H54 (cell line): ENCODE measurements around the gene PRUNE2.
A peak's percentile ranks its signal among the peaks of the same experiment; 100 is the strongest.

ENCODE experiments used
- DNase-seq: peaks from one replicate; pipeline ENCODE4 v3.0.0; 2011; ENCODE audit warnings: low spot score, mixed read lengths; ENCODE audit not compliant: insufficient read length
- FAIRE-seq: peaks from 3 replicates; lab custom pipeline; 2011; peaks lifted over from hg19 to GRCh38; lab: Jason Lieb, UNC
- POLR2A ChIP-seq: IDR thresholded peaks from 2 replicates; pipeline ENCODE4 v1.6.1; 2011; ENCODE audit warnings: low read depth, mild to moderate bottlenecking, low read length

Gene PRUNE2

DNA sequence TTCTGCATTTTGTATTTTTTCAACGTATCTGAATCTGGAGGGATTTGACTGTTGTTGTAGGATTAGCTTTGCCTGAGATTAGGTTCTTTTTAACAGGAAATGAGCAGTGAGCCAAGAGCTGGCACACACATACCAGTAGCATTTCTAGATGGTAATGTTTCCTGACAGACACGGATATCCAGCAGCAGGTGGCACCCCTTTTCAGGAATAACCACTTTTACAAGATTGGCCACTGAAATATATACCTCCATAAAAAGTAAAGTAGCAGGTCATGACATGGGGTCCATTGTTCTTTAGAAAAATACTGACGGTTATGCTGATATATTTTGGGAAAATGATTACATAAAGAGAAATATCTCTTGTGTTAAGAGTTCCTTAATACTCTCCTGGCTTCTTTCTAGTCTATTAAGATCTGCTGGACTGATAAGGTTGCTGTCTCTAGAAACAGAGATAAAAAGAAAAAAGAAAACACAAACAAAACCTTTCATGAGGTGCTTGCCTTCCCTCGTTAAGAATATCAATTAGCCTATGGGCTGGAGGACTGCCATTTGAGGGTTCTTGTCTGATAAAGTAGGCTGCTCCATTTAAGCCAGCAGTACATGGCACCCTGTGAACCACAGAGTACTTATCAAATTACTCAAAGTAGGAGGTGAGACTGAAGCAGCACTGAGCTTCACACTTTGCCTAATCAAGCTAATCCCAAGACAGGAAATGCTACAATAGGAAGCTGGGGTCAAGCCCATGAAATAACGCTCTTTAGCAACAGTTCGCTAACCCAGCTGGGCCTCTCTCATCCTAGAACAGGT, 243.2 kb downstream of the PRUNE2 start:
- FAIRE-seq = peak; percentile 53
- no peak for DNase-seq
- no peak for TF ChIP-seq POLR2A

DNA sequence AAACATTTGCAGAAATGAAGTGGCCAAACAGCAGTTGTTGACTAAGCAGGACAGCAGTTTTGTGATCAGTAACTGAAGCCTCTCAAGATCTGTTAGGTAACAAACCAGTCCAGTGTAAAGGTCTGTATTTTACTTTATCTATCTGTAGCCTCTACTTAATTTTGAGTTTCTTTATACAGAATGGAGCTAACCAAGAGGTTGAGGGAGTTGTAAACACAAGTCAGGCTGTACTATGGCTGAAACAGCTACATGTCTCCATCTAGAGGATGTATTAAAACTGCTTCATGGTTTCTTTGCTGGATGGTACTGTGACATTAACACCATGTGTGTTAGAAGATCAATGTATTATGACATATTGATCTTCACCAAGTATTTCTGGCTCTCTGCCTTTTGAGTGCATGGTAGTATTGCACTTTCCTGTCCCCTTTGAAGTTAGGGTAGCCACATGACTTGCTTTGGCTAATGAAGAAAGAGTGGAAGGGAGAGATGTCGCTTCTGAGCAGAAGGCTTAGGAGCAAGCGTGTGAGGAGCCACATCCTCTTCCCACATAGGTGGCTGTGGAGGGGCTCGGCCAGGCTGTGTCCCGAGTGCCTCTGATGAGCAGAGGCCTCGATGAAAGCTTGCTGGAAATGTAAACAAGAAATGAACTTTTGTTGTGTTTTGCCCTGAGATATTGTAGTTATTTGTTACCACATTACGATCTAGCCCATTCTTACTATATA, 247.2 kb downstream of the PRUNE2 start:
- DNase-seq (no peak), FAIRE-seq (peak; percentile 98)
- no peak for TF ChIP-seq POLR2A

DNA sequence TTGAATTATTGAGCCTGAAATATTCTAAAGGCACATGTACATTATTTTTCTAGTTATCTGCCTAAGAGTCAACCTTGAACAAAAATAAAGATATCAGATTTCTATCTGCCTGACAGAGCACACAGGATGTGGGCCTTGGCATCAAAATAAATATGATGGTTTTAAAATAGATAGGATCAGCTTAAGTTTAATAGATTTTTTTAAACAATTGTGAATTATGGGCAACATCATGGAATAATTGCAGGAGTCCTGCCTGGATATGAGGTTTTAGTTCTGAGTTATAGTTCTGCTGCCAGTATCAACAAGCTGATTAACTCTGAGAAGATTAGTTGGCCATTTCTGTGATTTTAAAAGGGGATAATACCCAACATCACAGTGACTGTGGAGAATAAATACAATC, 248.6 kb downstream of the PRUNE2 start:
- DNase-seq (no peak), FAIRE-seq (peak; percentile 72)
- no peak for TF ChIP-seq POLR2A

DNA sequence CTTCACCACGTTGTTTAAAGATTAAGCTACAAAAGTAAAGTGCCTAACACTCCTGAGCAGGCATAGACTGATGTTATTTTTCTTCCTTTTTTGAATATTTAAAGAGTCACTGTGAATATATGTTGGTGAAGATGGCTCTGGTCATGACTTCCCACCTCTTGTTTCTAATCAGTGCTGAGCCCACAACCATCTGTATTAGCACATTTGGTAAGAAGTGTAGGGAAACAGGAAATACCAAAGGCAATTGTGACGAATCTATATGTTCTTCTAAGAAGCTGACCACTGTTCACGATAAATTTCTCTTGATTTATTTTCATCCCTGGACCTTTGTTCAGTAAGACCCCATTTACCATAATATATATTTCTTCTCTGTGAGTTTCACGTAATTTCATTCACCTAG, 249.9 kb downstream of the PRUNE2 start:
- DNase-seq (no peak), FAIRE-seq (peak; percentile 62)
- TF ChIP-seq POLR2A = no peak

DNA sequence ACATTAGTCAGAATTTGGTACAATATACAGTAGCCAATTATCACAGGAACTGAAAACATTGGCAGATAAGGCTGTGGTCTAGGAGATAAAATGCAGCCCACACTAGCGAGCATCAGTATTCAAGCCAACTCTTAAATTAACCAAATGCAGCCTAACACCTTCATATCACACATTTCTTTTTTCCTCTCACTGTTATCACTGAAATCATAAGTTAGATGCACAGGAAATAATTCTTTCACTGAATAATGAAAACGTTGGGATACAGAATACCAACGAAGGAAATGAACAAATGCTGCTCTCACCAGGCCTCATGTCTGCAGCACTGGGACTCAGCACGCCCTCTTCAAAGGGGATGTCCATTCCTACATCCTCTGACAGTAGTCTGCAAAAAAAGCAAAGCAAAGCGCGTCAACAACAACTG, 250.8 kb downstream of the PRUNE2 start:
- FAIRE-seq = no peak
- TF ChIP-seq POLR2A = no peak
- DNase-seq = no peak

DNA sequence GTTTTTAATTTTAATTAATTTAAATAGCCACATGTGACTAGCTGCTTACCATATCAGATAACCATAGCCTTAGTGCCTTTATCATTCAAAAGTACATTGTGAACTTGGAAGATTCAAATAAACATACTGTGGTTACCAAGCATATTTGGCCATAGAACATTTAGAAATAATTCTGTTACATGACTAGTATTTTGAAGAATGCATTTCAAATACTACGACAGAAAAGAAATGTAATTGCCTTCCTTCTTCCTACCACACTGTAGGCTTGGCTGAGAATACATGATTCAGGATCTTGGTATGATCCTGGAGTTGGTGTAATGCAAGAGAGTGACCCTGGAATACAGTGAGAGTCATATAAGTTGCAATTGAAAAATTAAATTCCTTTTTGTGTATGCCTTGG, 251.3 kb downstream of the PRUNE2 start:
- DNase-seq (no peak), FAIRE-seq (peak; percentile 99)
- no peak for TF ChIP-seq POLR2A

DNA sequence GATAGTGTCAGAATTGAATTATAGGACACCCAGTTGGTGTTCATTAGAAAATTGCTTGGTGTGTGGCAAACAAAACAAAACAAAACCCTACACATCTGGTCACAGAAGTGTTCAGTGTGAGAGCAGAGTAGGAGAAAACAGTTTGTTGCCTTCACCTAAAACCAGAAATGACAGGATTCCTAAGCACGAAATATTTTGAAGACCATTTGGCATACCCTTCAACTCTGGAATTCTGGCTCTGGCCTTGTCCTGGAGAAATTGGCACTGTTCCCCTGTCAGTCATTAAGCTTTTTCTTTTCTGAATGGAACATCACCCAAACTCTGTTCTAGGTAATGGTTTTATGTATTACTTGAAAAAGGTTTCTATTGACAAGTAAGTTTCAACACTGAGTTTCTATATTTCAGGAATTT, 251.9 kb downstream of the PRUNE2 start:
- no peak for FAIRE-seq
- TF ChIP-seq POLR2A = no peak
- DNase-seq = no peak

DNA sequence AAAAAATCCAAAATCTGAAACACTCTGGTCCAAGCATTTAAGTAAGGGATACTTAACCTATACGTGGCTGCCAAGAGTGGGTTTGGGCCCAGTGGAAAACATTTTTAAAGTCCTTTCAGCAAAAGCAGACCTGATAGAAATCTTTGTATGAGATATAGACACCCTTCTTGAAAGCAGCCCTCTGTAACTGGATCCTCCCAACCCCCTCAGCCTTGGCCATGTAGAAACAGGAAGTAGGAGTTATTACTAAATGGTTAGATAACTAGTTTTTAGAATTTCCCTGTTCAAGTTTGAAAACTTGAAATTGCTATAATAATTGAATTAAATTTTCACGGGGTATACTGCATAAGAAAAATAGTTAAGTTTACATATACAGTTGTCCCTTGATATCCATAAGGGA, 253.0 kb downstream of the PRUNE2 start:
- DNase-seq (no peak), FAIRE-seq (peak; percentile 33)
- no peak for TF ChIP-seq POLR2A

DNA sequence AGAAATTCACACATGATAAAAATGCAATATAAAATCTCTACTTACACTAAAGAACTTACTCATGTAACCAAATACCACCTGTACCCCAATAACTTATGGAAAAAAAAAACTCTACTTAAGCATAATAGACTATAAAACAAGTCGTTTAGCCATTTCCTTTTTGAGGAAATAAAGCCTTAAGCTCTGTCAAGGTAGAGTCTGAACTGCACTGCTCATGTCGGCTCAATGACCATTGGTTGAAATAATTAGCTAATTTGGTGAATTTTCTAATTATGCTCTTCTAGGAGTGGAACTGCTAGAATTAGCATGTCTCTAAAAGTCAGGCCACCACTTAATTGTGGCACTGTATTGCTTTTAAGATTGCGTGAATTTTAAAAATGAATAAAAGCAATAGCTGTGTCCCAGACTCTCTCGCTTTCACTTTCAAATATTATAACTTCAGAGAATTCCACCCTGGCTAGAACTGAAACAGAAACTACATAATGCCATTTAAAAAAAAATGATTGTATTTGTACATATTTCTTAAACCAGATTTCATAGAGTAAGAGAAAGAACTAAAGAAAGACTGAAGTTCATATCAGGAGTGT, 254.7 kb downstream of the PRUNE2 start:
- TF ChIP-seq POLR2A = no peak
- DNase-seq = no peak
- peak; percentile 52 for FAIRE-seq

DNA sequence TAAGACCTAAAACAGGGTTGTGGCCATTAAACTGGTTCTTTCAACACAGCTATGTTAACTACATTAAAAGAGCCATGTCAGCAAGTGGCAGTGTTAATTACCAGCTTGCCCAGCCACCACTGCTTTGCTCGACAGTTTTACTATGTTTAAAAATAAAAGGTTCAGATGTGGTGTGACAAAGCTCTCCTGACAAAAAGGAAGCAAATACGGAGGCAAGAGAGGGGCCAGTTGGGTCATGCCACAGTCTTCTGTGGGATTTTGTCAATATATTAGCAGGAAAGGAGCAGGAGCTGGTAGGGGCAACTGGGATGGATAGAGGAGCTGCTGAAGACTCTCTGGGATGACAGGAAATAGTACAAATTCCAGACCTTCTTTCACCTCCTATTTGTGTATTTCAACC, 255.2 kb downstream of the PRUNE2 start:
- TF ChIP-seq POLR2A = no peak
- FAIRE-seq (peak; percentile 43), DNase-seq (no peak)

DNA sequence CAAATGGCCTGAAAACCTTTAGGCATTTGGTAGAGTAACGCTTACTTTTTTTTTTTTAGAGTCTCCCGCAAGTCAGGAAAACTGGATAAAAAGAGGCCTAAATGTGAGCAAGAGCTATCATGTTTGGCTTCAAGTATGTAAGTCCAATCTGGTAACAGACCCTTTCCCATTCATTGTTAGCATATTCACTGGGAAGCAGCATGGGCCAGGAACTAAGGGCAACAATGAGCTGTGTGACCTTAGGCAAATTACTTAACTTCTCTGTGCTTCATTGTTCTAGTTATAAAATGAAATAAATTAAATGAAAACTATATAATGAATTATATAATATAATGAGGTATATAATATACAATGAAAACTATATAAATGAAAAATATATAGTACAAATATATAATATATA, 256.0 kb downstream of the PRUNE2 start:
- DNase-seq = no peak
- TF ChIP-seq POLR2A = no peak
- no peak for FAIRE-seq

DNA sequence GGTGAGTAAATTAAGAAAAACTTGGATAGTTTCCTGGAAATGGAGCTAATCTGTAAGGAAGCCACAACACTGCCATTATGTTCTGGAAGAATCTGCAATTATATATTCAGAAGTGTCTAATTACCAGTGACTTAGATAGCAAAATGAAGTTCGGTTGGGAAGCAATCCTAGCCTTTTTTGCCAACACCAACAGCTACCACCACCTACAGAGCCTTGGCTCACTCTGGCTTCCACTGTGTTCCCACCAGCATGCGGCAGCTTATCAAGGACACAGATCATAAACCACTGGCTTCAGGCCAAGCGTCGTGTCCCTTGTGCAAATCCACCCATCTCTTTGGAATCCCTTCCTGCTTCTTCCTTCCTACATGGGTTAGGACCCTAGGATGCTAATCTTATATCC, 259.7 kb downstream of the PRUNE2 start:
- TF ChIP-seq POLR2A = no peak
- FAIRE-seq = no peak
- no peak for DNase-seq

DNA sequence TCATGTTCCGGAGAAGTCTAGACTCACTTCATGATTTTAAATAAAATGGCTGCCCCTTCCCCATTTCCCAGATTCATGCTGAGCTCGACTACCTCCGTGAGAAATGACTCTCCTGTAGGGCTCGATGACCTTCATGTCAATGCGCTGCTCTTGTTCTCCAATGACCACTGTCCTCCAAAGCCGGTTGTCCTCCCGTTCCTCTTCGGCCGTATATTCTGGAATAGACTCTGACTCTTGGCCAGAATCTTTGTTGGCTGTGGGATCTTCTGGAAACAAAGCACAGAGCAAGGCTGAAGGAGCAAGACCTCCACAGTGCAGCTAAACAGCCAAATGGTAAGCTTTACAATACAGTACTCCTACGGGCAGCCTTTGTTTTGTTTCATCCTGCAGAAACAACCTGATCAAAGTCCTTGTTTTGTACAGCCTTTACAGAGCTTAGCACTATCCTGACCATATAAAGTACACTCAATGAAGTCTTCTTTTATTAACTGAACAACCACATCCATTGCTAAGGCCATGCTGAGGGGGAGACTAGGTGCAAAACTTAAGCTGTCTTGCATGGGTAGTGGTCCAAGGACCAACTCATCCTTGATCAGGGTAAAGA, 261.2 kb downstream of the PRUNE2 start:
- DNase-seq (no peak), FAIRE-seq (no peak)
- no peak for TF ChIP-seq POLR2A

DNA sequence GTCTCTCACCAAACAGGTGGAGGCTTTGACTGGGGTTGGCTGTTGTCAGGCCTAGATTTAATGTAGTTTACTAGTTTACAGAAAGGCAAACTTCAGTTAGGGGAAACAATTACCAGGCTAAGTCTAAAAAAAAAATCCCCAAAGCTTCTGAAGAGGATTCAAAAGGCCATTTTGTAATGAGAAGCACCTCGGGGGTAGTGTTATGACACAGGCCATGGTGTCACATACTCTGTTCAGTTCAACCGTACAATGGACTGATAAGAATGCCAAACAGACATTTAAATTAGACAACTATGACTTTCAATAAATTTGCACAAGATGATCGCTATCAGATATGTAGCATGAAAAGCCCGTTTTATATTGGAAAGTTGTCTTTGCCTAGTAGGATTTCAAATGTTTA, 261.7 kb downstream of the PRUNE2 start:
- no peak for TF ChIP-seq POLR2A
- FAIRE-seq (no peak), DNase-seq (no peak)
